HEK293 (cell line): ENCODE results near the gene LRRC8E.

ENCODE experiments used
- CTCF ChIA-PET: fragments of 350-600 bp; formaldehyde crosslinking; extraction: SDS; loops from one replicate; lab custom pipeline; 2021; ENCODE audit warnings: antibody characterized with exemption; lab: Yijun Ruan, JAX
- POLR2A ChIA-PET: fragments of 300-600 bp; formaldehyde crosslinking; extraction: SDS; loops from one replicate; lab custom pipeline; 2020; ENCODE audit warnings: antibody characterized with exemption, inconsistent platforms; lab: Yijun Ruan, JAX
- H3K27ac ChIP-seq: fragments of 200-500 bp; sonication (Bioruptor generic); 2 replicates; pipeline ENCODE4 v1.5.1; 2014; ENCODE audit warnings: low read depth, low read length, control low read depth, inconsistent platforms; ENCODE audit errors: extremely low read depth
- H3K36me3 ChIP-seq, 2 experiments: fragments of 200-500 bp in 1 of 2; sonication (Bioruptor generic) in 1 of 2; 1 replicate in 1 of 2; 2 replicates in 1 of 2; pipeline ENCODE4 v1.5.1; 2014 to 2017; ENCODE audit warnings: inconsistent platforms in 2 of 2, low read length in 2 of 2; ENCODE audit not compliant: control insufficient read depth in 2 of 2, insufficient read depth in 1 of 2
- H3K4me1 ChIP-seq: fragments of 200-500 bp; sonication (Bioruptor generic); 2 replicates; pipeline ENCODE4 v1.5.1; 2014; ENCODE audit warnings: mild to moderate bottlenecking, low read length, inconsistent platforms; ENCODE audit not compliant: control insufficient read depth, insufficient read depth
- H3K4me3 ChIP-seq: 2 replicates; pipeline ENCODE4 v1.5.1; 2011; ENCODE audit warnings: low read depth, mild to moderate bottlenecking, control low read depth, low read length, moderate library complexity
- H3K9me3 ChIP-seq: fragments of 200-500 bp; sonication (Bioruptor generic); 2 replicates; pipeline ENCODE4 v1.5.1; 2014; ENCODE audit warnings: low read depth, low read length, inconsistent platforms; ENCODE audit not compliant: control insufficient read depth, insufficient read depth
- GLI2 ChIP-seq: fragments of 450-650 bp; formaldehyde crosslinking; IDR thresholded peaks from 2 replicates; pipeline ENCODE4; 2017; ENCODE audit warnings: missing biosample characterization, missing genetic modification characterization, low read depth, borderline replicate concordance
- GLIS2 ChIP-seq: fragments of 450-650 bp; formaldehyde crosslinking; IDR thresholded peaks from 2 replicates; pipeline ENCODE4 v1.5.1; 2016; ENCODE audit warnings: missing biosample characterization, missing genetic modification characterization
- HOXC10 ChIP-seq: sonication (generic); formaldehyde crosslinking; IDR thresholded peaks from 2 replicates; pipeline ENCODE4 v1.8.1; 2023; ENCODE audit warnings: mild to moderate bottlenecking, missing genetic modification reagents
- KLF7 ChIP-seq: fragments of 450-650 bp; formaldehyde crosslinking; IDR thresholded peaks from 2 replicates; pipeline ENCODE4 v1.5.1; 2016; ENCODE audit warnings: missing biosample characterization, missing genetic modification characterization, borderline replicate concordance
- REST ChIP-seq: fragments of 450-650 bp; formaldehyde crosslinking; IDR thresholded peaks from 2 replicates; pipeline ENCODE4 v1.5.1; 2016; ENCODE audit warnings: missing biosample characterization, missing genetic modification characterization
- SETDB1 ChIP-seq: IDR thresholded peaks from one replicate; pipeline ENCODE4 v1.6.1; 2017; ENCODE audit warnings: mild to moderate bottlenecking, low read length, moderate library complexity, mixed read lengths; ENCODE audit not compliant: insufficient read length
- ZBTB8A ChIP-seq: fragments of 450-650 bp; formaldehyde crosslinking; IDR thresholded peaks from 2 replicates; pipeline ENCODE4 v1.5.1; 2016; ENCODE audit warnings: missing biosample characterization, missing genetic modification characterization
- ZNF16 ChIP-seq: fragments of 450-650 bp; formaldehyde crosslinking; IDR thresholded peaks from 2 replicates; pipeline ENCODE4 v1.5.1; 2016; ENCODE audit warnings: low read depth, missing biosample characterization, missing genetic modification characterization
- ZNF18 ChIP-seq: fragments of 450-650 bp; formaldehyde crosslinking; IDR thresholded peaks from 2 replicates; pipeline ENCODE4 v1.5.1; 2016; ENCODE audit warnings: missing biosample characterization, missing genetic modification characterization
- ZNF211 ChIP-seq: fragments of 450-650 bp; formaldehyde crosslinking; IDR thresholded peaks from 2 replicates; pipeline ENCODE4 v1.5.1; 2016; ENCODE audit warnings: low read depth, missing biosample characterization, missing genetic modification characterization
- ZNF24 ChIP-seq: fragments of 450-650 bp; formaldehyde crosslinking; IDR thresholded peaks from 2 replicates; pipeline ENCODE4 v1.5.1; 2016; ENCODE audit warnings: missing biosample characterization, missing genetic modification characterization
- ZNF354C ChIP-seq: fragments of 450-650 bp; formaldehyde crosslinking; IDR thresholded peaks from 2 replicates; pipeline ENCODE4 v1.5.1; 2016; ENCODE audit warnings: missing biosample characterization, missing genetic modification characterization, low read depth, borderline replicate concordance
- ZNF473 ChIP-seq: fragments of 450-650 bp; formaldehyde crosslinking; IDR thresholded peaks from 2 replicates; pipeline ENCODE4 v1.5.1; 2017; ENCODE audit warnings: missing biosample characterization, missing genetic modification characterization
- ZNF530 ChIP-seq: fragments of 450-650 bp; formaldehyde crosslinking; IDR thresholded peaks from 2 replicates; pipeline ENCODE4 v1.5.1; 2016; ENCODE audit warnings: low read depth, missing biosample characterization, missing genetic modification characterization
- ZNF561 ChIP-seq: fragments of 450-650 bp; IDR thresholded peaks from 2 replicates; pipeline ENCODE4 v1.5.1; 2018; ENCODE audit warnings: missing biosample characterization, missing genetic modification characterization, borderline replicate concordance
- ZNF596 ChIP-seq: fragments of 450-650 bp; IDR thresholded peaks from 2 replicates; pipeline ENCODE4 v1.5.0; 2018; ENCODE audit warnings: missing biosample characterization, mild to moderate bottlenecking, missing genetic modification characterization, moderate library complexity
- ZNF621 ChIP-seq: fragments of 450-650 bp; formaldehyde crosslinking; IDR thresholded peaks from 2 replicates; pipeline ENCODE4 v1.5.1; 2017; ENCODE audit warnings: missing biosample characterization, missing genetic modification characterization
- ZNF768 ChIP-seq: fragments of 450-650 bp; formaldehyde crosslinking; IDR thresholded peaks from 2 replicates; pipeline ENCODE4 v1.5.1; 2018; ENCODE audit warnings: missing biosample characterization, mild to moderate bottlenecking, missing genetic modification characterization
- ZNF843 ChIP-seq: fragments of 450-650 bp; formaldehyde crosslinking; IDR thresholded peaks from 2 replicates; pipeline ENCODE4 v1.5.1; 2016; ENCODE audit warnings: missing biosample characterization, missing genetic modification characterization
- TF ChIP-seq, protein P1 (sequence below): fragments of 450-650 bp; formaldehyde crosslinking; IDR thresholded peaks from 2 replicates; pipeline ENCODE4 v1.5.1; 2016; ENCODE audit warnings: missing biosample characterization, missing genetic modification characterization
- TF ChIP-seq, protein P2 (sequence below): fragments of 450-650 bp; formaldehyde crosslinking; IDR thresholded peaks from 2 replicates; pipeline ENCODE4 v1.5.1; 2016; ENCODE audit warnings: missing biosample characterization, missing genetic modification characterization
- TF ChIP-seq, protein P3 (sequence below): fragments of 450-650 bp; formaldehyde crosslinking; IDR thresholded peaks from 2 replicates; pipeline ENCODE4 v1.5.1; 2016; ENCODE audit warnings: missing biosample characterization, missing genetic modification characterization
- TF ChIP-seq, protein P4 (sequence below): fragments of 450-650 bp; formaldehyde crosslinking; IDR thresholded peaks from 2 replicates; pipeline ENCODE4 v1.5.1; 2016; ENCODE audit warnings: missing biosample characterization, missing genetic modification characterization, low read depth

The LRRC8E gene

DNA sequence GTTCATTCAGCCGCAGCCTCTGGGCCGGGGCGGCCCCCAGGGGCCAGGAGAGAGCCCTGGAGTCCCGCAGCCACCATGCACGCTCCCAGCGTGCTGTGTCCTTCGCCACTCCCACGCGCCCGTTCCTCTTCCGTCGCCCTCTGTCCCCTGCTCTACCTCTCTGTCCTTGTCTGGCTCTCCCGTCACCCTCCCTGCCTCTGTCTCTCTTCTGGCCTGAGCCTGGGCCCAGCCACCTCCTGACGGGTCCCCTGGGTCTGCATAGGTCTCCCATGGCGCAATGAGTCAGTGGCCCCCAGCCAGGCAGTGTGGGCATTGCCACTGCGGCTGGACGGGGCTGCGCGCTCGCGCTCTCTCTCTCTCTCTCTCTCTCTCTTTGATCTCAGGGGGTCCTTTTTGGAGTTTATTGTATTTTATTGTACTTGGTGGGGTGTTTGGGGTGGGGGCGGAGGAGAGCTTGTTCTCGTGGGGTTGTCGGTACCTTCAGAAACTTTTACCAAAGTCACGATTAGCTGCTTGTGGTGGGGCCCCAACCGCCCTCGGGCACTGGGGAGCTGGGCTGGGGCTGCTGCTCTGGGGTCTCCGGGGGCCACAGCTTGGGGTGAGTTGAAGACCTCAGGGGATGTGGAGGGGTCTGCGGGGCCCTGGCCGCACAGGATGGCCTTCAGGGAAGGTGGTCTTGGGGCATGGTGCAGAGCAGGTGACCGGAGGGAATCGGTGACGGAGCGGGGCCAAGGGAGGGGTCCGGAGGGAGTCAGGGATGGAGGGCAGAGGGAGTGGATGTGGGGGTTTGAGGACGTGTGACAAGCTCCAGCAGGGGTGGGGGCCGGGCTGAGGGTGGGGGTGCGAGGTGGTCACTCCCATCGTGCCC lies 24.6 kb downstream of the LRRC8E start:
- ChIA-PET POLR2A (interaction anchor here (1.1 to 2.3 kb wide), 3 partner anchors 8 to 15 kb away, joined by 3 to 15 read pairs (median 8); partner anchors contain the start of genes MAP2K7 and SNAPC2), CTCF (interaction anchor here (0.9 kb wide), 1 partner anchor 61 kb away, joined by 4 read pairs; no protein-coding TSS in a partner anchor)
- Histone ChIP-seq H3K4me1 (no peaks in the 10 kb centered on the region; the same call in 1 of the 2 replicates), H3K4me3 (no peak overlapping the region), H3K36me3 (peaks cover 0 to 32% of the 10 kb centered on the region in 2 experiments; a peak in 2 of 3 replicates), H3K27ac (no peak overlapping the region), H3K9me3 (no peaks in the 10 kb centered on the region)
- no peak for TF ChIP-seq ZNF16 (tag by site-specific recombination)
- no peak for TF ChIP-seq HOXC10 (CRISPR knock-in tag)
- TF ChIP-seq, protein P1, sequence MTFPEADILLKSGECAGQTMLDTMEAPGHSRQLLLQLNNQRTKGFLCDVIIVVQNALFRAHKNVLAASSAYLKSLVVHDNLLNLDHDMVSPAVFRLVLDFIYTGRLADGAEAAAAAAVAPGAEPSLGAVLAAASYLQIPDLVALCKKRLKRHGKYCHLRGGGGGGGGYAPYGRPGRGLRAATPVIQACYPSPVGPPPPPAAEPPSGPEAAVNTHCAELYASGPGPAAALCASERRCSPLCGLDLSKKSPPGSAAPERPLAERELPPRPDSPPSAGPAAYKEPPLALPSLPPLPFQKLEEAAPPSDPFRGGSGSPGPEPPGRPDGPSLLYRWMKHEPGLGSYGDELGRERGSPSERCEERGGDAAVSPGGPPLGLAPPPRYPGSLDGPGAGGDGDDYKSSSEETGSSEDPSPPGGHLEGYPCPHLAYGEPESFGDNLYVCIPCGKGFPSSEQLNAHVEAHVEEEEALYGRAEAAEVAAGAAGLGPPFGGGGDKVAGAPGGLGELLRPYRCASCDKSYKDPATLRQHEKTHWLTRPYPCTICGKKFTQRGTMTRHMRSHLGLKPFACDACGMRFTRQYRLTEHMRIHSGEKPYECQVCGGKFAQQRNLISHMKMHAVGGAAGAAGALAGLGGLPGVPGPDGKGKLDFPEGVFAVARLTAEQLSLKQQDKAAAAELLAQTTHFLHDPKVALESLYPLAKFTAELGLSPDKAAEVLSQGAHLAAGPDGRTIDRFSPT (tag by site-specific recombination), result peak; percentile 28; the same call in 1 of the 2 replicates
- no peak for TF ChIP-seq ZNF621 (tag by site-specific recombination)
- TF ChIP-seq ZNF18 (tag by site-specific recombination), result no peak
- peak; percentile 43 for TF ChIP-seq GLIS2 (tag by site-specific recombination)
- TF ChIP-seq ZNF354C (tag by site-specific recombination), result no peak
- TF ChIP-seq, protein P2, sequence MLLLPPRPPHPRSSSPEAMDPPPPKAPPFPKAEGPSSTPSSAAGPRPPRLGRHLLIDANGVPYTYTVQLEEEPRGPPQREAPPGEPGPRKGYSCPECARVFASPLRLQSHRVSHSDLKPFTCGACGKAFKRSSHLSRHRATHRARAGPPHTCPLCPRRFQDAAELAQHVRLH (tag by site-specific recombination), result no peak
- no peak for TF ChIP-seq ZNF530 (tag by site-specific recombination)
- TF ChIP-seq, protein P3, sequence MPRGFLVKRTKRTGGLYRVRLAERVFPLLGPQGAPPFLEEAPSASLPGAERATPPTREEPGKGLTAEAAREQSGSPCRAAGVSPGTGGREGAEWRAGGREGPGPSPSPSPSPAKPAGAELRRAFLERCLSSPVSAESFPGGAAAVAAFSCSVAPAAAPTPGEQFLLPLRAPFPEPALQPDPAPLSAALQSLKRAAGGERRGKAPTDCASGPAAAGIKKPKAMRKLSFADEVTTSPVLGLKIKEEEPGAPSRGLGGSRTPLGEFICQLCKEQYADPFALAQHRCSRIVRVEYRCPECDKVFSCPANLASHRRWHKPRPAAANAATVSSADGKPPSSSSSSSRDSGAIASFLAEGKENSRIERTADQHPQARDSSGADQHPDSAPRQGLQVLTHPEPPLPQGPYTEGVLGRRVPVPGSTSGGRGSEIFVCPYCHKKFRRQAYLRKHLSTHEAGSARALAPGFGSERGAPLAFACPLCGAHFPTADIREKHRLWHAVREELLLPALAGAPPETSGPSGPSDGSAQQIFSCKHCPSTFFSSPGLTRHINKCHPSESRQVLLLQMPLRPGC, result no peak
- TF ChIP-seq ZNF211 (tag by site-specific recombination), result no peak
- no peak for TF ChIP-seq ZNF843 (tag by site-specific recombination)
- TF ChIP-seq GLI2 (tag by site-specific recombination), result no peak
- TF ChIP-seq ZNF561, result no peak
- no peak for TF ChIP-seq ZNF473
- TF ChIP-seq REST (tag by site-specific recombination), result no peak
- TF ChIP-seq ZNF768 (tag by site-specific recombination), result no peak
- no peak for TF ChIP-seq ZBTB8A (tag by site-specific recombination)
- TF ChIP-seq, protein P4, sequence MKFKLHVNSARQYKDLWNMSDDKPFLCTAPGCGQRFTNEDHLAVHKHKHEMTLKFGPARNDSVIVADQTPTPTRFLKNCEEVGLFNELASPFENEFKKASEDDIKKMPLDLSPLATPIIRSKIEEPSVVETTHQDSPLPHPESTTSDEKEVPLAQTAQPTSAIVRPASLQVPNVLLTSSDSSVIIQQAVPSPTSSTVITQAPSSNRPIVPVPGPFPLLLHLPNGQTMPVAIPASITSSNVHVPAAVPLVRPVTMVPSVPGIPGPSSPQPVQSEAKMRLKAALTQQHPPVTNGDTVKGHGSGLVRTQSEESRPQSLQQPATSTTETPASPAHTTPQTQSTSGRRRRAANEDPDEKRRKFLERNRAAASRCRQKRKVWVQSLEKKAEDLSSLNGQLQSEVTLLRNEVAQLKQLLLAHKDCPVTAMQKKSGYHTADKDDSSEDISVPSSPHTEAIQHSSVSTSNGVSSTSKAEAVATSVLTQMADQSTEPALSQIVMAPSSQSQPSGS (tag by site-specific recombination), result no peak
- TF ChIP-seq SETDB1, result no peak
- no peak for TF ChIP-seq ZNF24
- TF ChIP-seq KLF7, result no peak
- peak; percentile 53; the same call in 1 of the 2 replicates for TF ChIP-seq ZNF596 (tag by site-specific recombination)
